ENCODE measurements around the gene CASZ1.

Gene CASZ1

GRCh38 chr1:10820422-10820821 lies 24.0 kb upstream of the CASZ1 start:
- DNase-seq = no peak

DNA sequence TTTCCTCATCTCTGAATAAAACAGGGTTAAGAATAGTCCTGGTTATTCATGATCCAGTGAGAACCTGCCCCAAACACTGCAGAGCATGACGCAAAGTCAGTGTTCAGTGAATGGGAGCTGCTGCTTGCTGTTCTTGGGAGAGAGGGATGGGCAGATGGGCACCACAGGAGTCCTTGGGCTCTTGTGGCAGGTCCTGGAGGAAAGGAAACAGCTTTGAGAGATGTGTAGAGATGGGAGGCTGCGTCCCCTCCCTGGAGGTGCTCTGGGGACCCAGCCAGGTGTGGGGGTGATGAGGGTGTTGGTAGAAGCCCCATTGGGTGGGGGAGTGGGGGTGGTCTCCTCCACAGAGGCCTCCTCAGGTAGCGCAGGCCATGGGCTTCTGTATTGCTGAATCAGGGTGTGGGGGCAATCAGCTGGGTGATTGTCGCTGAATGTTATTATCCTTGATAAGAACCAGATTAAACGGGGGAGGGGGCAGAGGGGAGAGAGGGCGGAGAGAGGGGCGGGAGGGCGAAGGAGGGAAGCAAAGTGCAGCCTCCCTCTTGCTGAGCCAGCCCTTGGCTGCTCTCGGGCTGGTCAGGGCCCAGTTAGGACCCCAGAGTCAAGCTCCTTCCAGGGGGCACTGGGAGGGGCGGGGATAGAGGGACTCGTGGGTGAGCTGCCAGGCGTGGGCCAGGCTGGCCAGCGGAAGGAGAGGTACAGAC lies 22.9 kb upstream of the CASZ1 start:
- no peak for DNase-seq

GRCh38 chr1:10818262-10819197 lies 22.1 kb upstream of the CASZ1 start:
- DNase-seq = no peak

DNA sequence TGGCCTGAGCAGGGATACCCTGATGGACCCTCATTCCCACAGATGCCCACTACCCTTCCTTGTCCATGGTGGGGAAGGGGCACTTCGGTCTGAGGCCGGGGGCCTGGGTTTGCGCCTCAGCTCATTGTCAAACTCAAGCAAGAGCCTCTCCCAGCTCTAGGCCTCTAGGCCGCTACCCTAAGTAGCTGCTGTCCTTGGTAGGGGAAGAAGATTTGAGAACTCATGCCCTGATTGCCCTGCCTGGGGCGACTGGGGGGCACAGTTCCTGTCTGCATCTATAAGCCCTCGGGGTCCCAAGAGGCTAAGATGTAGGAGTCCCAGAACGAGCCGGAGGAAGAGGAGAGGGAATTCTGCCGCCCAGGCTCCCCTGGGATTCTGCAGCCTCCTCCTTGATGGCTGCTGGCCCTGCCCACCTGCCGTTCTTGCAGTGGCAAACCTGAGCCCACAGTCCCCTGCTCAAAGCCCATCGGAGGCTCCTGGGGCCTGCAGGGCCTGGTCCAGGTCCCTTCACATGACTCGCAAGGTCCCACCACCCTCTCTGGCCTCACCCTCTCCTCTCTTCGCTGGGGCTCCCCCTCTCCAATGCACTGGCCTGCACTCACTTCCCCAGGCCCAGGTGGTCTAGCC lies 20.4 kb upstream of the CASZ1 start:
- DNase-seq = no peak

GRCh38 chr1:10816233-10816632 lies 19.8 kb upstream of the CASZ1 start:
- DNase-seq = no peak

DNA sequence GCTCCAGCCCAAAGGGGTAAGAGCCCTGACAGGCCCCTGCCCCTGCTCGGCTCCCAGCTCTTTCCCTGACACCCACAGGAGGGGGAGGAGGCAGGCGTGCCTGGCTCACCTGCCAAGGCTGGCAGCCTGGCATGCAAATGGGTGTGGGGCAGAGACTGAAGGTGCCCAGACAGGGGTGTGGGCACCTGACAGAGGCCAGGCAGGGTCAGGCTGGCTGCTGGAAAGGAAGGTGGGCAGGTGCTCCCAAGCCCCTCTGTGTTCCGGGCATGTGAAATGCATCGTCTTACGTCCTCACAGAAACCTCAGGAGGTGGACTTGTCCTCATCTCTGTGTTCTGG lies 19.4 kb upstream of the CASZ1 start:
- no peak for DNase-seq

DNA sequence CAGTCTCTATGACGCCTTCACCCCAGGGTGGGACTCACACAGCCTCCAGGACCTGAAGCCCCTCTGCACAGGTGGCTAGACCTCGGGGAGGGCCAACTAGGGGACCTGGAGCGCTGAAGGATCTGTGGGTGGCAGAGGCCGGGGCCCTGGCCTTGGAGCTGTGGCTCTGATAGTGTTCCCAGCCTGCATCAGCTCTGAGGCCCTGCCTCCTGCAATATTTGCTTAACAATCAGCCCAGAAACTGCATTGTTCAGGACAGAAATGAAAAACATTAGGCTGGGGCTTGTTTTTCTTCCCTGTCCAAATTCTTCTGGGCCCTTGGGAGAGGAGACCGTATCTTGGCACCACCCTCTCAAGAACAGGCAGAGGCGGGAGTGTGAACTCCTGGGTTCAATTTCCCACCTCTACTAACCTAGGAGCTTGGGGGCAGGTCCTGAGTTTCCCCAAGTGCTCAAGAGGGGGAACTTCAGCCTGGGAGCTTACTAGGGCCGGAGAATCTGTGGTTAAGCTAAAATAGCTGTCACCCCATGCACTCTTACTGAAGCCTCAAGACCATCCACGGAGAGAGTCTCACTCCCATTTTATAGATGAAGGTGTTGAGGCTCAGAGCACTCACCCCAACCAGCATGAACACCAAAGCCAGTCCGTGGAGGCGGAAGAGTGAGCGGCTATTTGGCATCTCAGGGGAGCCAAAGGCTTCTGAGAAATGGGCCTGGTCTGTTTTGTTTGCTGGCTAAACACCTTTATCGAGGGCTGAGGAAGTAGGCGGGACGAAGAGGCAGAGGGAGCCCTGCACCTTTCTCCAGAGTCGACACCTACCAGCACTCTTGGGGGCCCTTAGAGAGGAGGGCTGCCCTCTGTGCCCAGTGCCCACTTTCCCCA lies 18.8 kb upstream of the CASZ1 start:
- no peak for DNase-seq

GRCh38 chr1:10814312-10814711 lies 17.9 kb upstream of the CASZ1 start:
- DNase-seq = no peak

DNA sequence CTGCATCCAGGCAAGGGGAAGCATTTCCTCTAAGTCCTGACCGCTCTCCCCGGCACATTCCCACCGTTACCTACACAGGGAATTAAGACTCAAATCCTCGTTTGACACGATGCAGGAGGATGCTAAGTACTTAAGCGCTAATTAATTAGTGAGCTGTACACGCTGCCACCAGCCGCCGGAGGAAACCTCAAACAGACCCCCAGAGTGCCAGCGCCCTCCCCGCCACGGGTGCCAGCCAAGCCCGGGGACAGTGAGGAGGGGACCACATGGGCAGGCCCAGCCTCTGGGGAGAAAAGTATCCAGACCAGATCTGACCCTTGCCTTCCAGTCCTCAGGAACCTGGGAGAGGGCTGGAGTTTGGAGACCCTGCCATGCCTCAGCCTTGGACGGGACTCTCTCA lies 17.4 kb upstream of the CASZ1 start:
- no peak for DNase-seq

DNA sequence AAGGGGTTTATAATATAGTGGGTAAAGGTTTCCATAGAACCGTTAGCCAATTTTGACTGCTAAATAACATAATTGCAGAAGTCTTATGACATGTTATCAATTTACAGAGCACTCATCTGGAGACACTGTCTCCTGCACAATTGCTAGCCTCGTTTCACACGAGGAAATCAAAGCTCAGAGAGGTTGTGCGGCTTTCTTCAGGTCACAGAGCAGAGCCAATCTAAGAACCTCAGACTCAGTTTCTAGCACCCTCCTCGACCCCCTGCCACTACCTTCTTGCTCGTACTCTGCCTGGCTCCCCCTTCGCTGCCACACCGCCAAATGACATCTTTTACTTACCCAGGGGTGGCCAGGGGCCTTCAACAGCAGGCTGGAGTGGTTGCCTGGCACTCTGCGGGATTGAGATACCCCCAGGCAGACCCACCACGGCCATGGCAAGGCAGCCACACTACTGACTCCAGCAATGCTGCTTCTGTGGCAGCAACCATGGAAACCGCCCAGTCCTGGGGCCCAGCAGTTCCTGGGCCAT lies 16.0 kb upstream of the CASZ1 start:
- no peak for DNase-seq

DNA sequence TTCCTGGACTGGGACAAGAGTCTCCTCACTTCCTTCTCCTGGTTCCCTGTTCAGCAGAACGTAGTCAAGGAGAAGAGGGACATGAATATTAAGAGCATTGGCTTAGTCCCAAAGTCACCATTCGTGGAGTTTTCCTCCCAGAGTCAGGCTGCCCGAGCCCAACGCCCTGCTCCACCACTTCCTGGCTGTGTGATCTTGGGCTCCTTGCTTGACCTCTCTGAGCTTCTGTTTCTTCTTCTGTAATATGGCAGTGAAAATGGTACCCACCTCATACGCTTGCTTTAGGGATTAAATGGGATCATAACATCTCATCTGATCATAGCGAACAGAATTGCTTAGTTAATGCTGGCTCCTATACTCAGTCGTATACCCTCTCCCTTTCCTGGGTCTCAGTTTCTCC lies 12.0 kb upstream of the CASZ1 start:
- DNase-seq = no peak

DNA sequence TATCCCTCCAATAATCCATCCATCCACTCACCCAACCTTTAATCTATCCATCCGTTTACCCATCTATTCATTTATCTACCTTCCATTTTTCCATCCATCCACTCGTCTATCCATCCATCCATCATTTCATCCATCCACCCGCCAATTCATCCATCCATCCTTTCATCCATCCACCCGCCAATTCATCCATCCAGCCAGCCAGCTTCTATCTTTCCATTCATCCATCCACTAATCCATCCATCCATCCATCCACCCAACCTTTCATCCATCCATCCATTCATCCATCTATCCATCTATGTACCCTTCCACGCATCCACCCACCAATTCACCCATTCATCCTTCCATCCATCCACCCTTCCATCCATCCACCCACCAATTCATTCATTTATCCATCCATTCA lies 10.5 kb upstream of the CASZ1 start:
- DNase-seq = no peak

DNA sequence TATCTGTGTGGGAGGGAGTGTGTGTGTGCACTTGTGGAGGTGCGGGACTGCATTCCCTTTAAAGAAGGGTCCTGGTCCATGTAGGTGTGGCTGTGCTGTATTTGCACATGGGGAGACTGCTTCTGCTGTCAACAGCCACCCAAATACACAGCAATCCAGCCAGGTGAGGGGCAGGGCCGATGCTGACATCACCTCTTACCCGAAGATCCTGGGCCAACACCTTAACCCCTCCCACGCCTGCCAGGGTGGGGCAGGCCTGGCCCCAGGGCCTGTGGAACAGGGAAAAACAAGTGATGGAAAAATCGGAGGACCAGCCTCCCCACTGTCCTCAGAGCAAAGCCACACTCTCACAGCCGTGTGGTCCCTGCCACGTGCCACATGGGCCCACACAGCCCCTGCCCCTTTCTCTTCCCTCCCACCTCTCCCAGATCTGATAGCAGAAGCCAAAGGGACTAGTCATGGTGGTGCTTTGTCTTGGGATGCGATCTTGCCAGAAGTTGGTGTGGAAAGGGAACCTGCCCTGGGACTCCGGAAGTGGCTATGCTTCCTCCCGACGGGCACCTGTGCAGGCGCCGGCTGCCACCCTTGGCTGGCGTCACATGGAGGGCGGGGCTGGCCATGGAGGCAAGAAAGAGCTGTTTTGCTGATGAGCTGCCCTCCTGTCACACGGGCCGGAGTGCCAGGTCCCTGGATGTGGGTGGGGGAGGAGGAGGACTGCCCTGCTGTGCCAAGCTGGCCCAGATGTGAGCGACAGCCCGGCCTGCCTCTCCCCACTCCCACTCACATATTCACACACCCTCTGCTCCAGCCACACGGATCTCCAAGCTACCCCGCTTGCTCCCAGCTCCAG lies 7.8 kb upstream of the CASZ1 start:
- no peak for DNase-seq

- DNase-seq = no peak
Observed at GRCh38 chr1:10802944-10803715, 6.7 kb upstream of the CASZ1 start.

- no peak for DNase-seq
Observed at GRCh38 chr1:10800778-10801177, 4.3 kb upstream of the CASZ1 start.

- no peak for DNase-seq
Observed at GRCh38 chr1:10799726-10800125, 3.3 kb upstream of the CASZ1 start.

GRCh38 chr1:10795276-10796021 lies 997 bp downstream of the CASZ1 start:
- no peak for DNase-seq

DNA sequence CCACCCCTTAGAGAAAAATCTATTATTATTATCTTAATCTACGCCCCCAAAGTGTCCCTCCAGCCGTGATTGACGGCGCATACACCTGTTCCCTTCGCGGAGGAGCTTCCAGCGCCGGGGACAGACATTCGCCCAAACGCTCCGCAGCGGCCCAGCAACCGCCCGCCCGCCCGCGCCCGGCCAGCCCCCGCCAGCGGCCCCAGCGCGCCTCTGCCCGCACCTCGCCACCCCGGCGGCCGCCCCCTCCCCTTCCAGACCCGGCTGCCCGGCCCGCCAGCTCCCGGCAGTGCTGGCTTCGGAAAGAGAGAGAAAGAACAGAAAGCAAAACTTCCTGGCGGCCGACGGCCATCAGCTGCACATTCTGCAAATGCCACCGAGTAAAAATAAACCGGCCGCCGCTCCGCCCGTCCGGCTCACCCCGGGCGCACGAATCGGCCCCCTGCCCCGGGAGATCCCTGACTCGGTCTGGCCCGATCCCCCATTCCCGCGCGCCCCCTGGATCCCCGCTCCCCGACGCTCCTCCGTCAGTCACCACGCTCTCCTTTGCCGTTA lies 1.6 kb downstream of the CASZ1 start:
- DNase-seq = no peak

- no peak for DNase-seq
Observed at GRCh38 chr1:10793129-10793651, 3.3 kb downstream of the CASZ1 start.

All from CD4-positive, alpha-beta T cell treated with Interferon gamma for 1 hour (primary cell).